CD14-positive monocyte (primary cell): ENCODE results near the gene N4BP2L2. TPM values are rescaled to one million over a fixed set of nuclear protein-coding genes. Genes with fewer than 3 reads are reported as not detected.

ENCODE experiments used
- DNase-seq, 3 donors: peaks; one replicate each; pipeline ENCODE4 v3.0.0-alpha.2; 2011 to 2022
- H2AFZ ChIP-seq: 2 replicates; pipeline ENCODE4 v1.6.0; 2012; ENCODE audit warnings: mild to moderate bottlenecking, low read depth, low read length, inconsistent platforms; ENCODE audit not compliant: insufficient read depth, poor library complexity, severe bottlenecking
- H3K27ac ChIP-seq, 2 donors: 1 replicate in 1 of 2; 2 replicates in 1 of 2; pipeline ENCODE4 v1.5.1; 2012 to 2013; ENCODE audit warnings: low read length in 2 of 2, control low read depth in 1 of 2, inconsistent platforms in 1 of 2, low read depth in 1 of 2, mild to moderate bottlenecking in 1 of 2
- H3K27me3 ChIP-seq, 2 donors: one replicate each; pipeline versions ENCODE4 v1.6.0 to v1.6.1; 2011 to 2013; ENCODE audit warnings: low read length in 2 of 2; ENCODE audit not compliant: control insufficient read depth in 2 of 2, insufficient read depth in 2 of 2
- H3K36me3 ChIP-seq, 2 donors: replicated peaks in 1 of 2; 1 replicate in 1 of 2; 2 replicates in 1 of 2; pipeline versions ENCODE4 v1.5.1 to v1.6.1; 2012 to 2013; ENCODE audit warnings: low read length in 2 of 2, control low read depth in 1 of 2, inconsistent platforms in 1 of 2, mild to moderate bottlenecking in 1 of 2; ENCODE audit not compliant: insufficient read depth in 2 of 2, control insufficient read depth in 1 of 2
- H3K4me1 ChIP-seq, 2 donors: 1 replicate in 1 of 2; 2 replicates in 1 of 2; pipeline versions ENCODE4 v1.5.1 to v1.6.1; 2012 to 2013; ENCODE audit warnings: low read length in 2 of 2, control low read depth in 1 of 2, inconsistent platforms in 1 of 2, mild to moderate bottlenecking in 1 of 2, moderate library complexity in 1 of 2; ENCODE audit not compliant: insufficient read depth in 2 of 2, control insufficient read depth in 1 of 2
- H3K4me2 ChIP-seq: replicated peaks from 2 replicates; pipeline ENCODE3; 2012; ENCODE audit warnings: low read length, moderate library complexity, mild to moderate bottlenecking; ENCODE audit not compliant: poor library complexity, severe bottlenecking; ENCODE audit errors: extremely low read depth
- H3K4me3 ChIP-seq, 3 experiments: fragments of 200-600 bp in 1 of 3; sonication (generic) in 1 of 3; replicated peaks in 1 of 3; 1 replicate in 2 of 3; 2 replicates in 1 of 3; pipeline ENCODE4 v1.5.1; 2011 to 2013; ENCODE audit warnings: low read length in 3 of 3, mild to moderate bottlenecking in 3 of 3, control low read depth in 2 of 3, low read depth in 2 of 3, inconsistent platforms in 1 of 3, moderate library complexity in 1 of 3
- H3K79me2 ChIP-seq: 2 replicates; pipeline ENCODE4 v1.6.0; 2012; ENCODE audit warnings: mild to moderate bottlenecking, control low read depth, inconsistent platforms, low read length, moderate library complexity; ENCODE audit not compliant: insufficient read depth
- H3K9ac ChIP-seq: 2 replicates; pipeline ENCODE4 v1.6.0; 2017; ENCODE audit warnings: low read length, mild to moderate bottlenecking; ENCODE audit not compliant: insufficient read depth, poor library complexity, severe bottlenecking
- H3K9me3 ChIP-seq, 2 donors: replicated peaks in 1 of 2; 1 replicate in 1 of 2; 2 replicates in 1 of 2; pipeline versions ENCODE4 v1.5.1 to v1.6.1; 2012 to 2013; ENCODE audit warnings: low read length in 2 of 2, control low read depth in 1 of 2; ENCODE audit not compliant: control insufficient read depth in 1 of 2, insufficient read depth in 1 of 2
- H4K20me1 ChIP-seq: 2 replicates; pipeline ENCODE4 v1.6.0; 2012; ENCODE audit warnings: mild to moderate bottlenecking, low read length, control low read depth, moderate library complexity; ENCODE audit not compliant: insufficient read depth
- H3K27ac Mint-ChIP-seq, 7 donors: one replicate each; pipeline ENCODE4 v1.8.0; 2020; ENCODE audit warnings: mild to moderate bottlenecking in 7 of 7, mixed read lengths in 7 of 7, moderate library complexity in 6 of 7, inconsistent platforms in 2 of 7
- H3K27me3 Mint-ChIP-seq, 3 donors: one replicate each; pipeline ENCODE4 v1.8.0; 2021 to 2022; ENCODE audit warnings: low read depth in 3 of 3, mild to moderate bottlenecking in 3 of 3, mixed read lengths in 3 of 3, moderate library complexity in 3 of 3, inconsistent platforms in 1 of 3
- H3K36me3 Mint-ChIP-seq, 2 donors: one replicate each; pipeline ENCODE4 v1.8.0; 2020; ENCODE audit warnings: mixed read lengths in 2 of 2, inconsistent platforms in 1 of 2, mild to moderate bottlenecking in 1 of 2
- H3K4me1 Mint-ChIP-seq: one replicate; pipeline ENCODE4 v1.8.0; 2020; ENCODE audit warnings: mild to moderate bottlenecking, mixed read lengths
- H3K4me3 Mint-ChIP-seq, 2 donors: one replicate each; pipeline ENCODE4 v1.8.0; 2020; ENCODE audit warnings: mild to moderate bottlenecking in 2 of 2, mixed read lengths in 2 of 2, moderate library complexity in 1 of 2
- H3K9me3 Mint-ChIP-seq, 7 donors: one replicate each; pipeline ENCODE4 v1.8.0; 2020 to 2022; ENCODE audit warnings: mixed read lengths in 7 of 7, mild to moderate bottlenecking in 6 of 7, moderate library complexity in 6 of 7, inconsistent platforms in 2 of 7
- WGBS: methylation state at CpG from one replicate; pipeline ENCODE4 v1.1.5; 2013; ENCODE audit warnings: missing lambda C conversion rate; ENCODE audit not compliant: insufficient coverage; 5-methylcytosine and 5-hydroxymethylcytosine counted together
- intact Hi-C, 2 donors: fragments of 100-400 bp; cut with micrococcal nuclease; formaldehyde crosslinking; loops; one replicate each; pipeline versions ENCODE4 v1.15.0 to v1.15.1; 2023
- polyA plus RNA-seq, 3 donors: library from polyadenylated mRNA; depleted of rRNA in 1 of 3; unstranded in 2 of 3; stranded (reverse) in 1 of 3; fragments of 300-500 nt in 2 of 3; fragments of >200 nt in 1 of 3; fragmentation: Illumina TruSeq in 2 of 3; gene quantifications; 1 replicate in 2 of 3; 2 replicates in 1 of 3; pipeline ENCODE4 v1.2.3, GENCODE V29; 2012 to 2021
- TF ChIP-seq, protein P1 (sequence below): fragments of 200-600 bp; IDR thresholded peaks from one replicate; pipeline ENCODE4 v1.8.0; 2022; ENCODE audit warnings: antibody characterized with exemption, mild to moderate bottlenecking

The N4BP2L2 gene
- polyA plus RNA-seq, 3 donors, result 94.2 to 105 (median 96.4) TPM

DNA sequence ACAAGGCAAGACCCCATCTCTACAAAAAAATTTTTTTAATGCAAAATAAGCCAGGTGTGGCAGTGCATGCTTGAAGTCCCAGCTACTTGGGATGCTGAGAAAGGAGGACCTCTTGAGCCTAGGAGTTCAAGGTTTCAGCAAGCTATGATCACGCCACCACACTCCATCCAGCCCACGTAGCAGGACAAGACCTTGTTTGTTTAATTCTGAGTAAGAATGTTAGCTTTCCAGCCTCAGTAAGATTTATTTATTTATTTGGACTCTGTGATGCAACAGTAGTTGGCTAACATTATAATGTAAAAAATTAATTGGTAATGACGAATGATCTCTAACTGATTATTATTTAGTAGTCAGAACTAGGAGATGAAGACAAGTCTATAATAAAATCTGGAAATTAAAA is 23.3 kb downstream of the N4BP2L2 start:
- Histone ChIP-seq H4K20me1 (peaks cover 38% of the 10 kb centered on the region), H3K79me2 (peaks cover 3% of the 10 kb centered on the region), H3K9ac (no peak overlapping the region), H2AFZ (no peak overlapping the region), H3K4me2 (no peak overlapping the region), H3K4me3 (no peak overlapping the region), H3K27me3 (no peaks in the 10 kb centered on the region), H3K9me3 (no peaks in the 10 kb centered on the region), H3K36me3 (peaks cover 60 to 94% of the 10 kb centered on the region in 2 donors), H3K27ac (no peak overlapping the region), H3K4me1 (no peaks in the 10 kb centered on the region)
- no CpG with 5 or more reads among the region's 3 CpGs for WGBS
- peaks cover 7% of the 10 kb centered on the region for H3K4me1 Mint-ChIP-seq
- no peaks in the 10 kb centered on the region for H3K9me3 Mint-ChIP-seq
- H3K27ac Mint-ChIP-seq, result peak overlapping the region in 2 of 7 donors; percentile 24 to 57
- DNase-seq, result no peak
- intact Hi-C loops, result no loop called here
- TF ChIP-seq, protein P1, sequence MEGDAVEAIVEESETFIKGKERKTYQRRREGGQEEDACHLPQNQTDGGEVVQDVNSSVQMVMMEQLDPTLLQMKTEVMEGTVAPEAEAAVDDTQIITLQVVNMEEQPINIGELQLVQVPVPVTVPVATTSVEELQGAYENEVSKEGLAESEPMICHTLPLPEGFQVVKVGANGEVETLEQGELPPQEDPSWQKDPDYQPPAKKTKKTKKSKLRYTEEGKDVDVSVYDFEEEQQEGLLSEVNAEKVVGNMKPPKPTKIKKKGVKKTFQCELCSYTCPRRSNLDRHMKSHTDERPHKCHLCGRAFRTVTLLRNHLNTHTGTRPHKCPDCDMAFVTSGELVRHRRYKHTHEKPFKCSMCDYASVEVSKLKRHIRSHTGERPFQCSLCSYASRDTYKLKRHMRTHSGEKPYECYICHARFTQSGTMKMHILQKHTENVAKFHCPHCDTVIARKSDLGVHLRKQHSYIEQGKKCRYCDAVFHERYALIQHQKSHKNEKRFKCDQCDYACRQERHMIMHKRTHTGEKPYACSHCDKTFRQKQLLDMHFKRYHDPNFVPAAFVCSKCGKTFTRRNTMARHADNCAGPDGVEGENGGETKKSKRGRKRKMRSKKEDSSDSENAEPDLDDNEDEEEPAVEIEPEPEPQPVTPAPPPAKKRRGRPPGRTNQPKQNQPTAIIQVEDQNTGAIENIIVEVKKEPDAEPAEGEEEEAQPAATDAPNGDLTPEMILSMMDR, result no peak
- H3K4me3 Mint-ChIP-seq, result no peak overlapping the region
- peaks cover 56 to 80% of the 10 kb centered on the region in 2 donors for H3K36me3 Mint-ChIP-seq
- no peaks in the 10 kb centered on the region for H3K27me3 Mint-ChIP-seq

- Mint-ChIP-seq H3K27ac (peak overlapping the region in 1 of 7 donors; percentile 8), H3K27me3 (no peaks in the 10 kb centered on the region), H3K9me3 (no peaks in the 10 kb centered on the region)
Observed at GRCh38 chr13:32511482-32511881, 27.1 kb downstream of the N4BP2L2 start.

More at GRCh38 chr13:32511482-32511881, 27.1 kb downstream of the N4BP2L2 start:
- Histone ChIP-seq H3K27ac (peak overlapping the region in 1 of 2 donors; percentile 36), H3K4me1 (no peaks in the 10 kb centered on the region), H3K4me2 (no peak overlapping the region), H3K9me3 (no peaks in the 10 kb centered on the region), H3K4me3 (no peak overlapping the region), H3K79me2 (no peaks in the 10 kb centered on the region), H3K27me3 (no peaks in the 10 kb centered on the region), H2AFZ (no peak overlapping the region), H3K36me3 (peaks cover 35 to 94% of the 10 kb centered on the region in 2 donors), H4K20me1 (peaks cover 17% of the 10 kb centered on the region), H3K9ac (no peak overlapping the region)
- Mint-ChIP-seq H3K4me3 (no peak overlapping the region), H3K36me3 (peaks cover 38 to 60% of the 10 kb centered on the region in 2 donors), H3K4me1 (peaks cover 7% of the 10 kb centered on the region)
- TF ChIP-seq, protein P1, result no peak
- WGBS, result no CpG with 5 or more reads among the region's 4 CpGs
- DNase-seq, result no peak
- intact Hi-C loops, result no loop called here
